ENCODE results near the gene VNN1.
"Not testable (repeated sequence)": the region's sequence is repeated elsewhere in the genome, so short reads cannot be mapped to it uniquely, and the experiment has no call there.

Gene VNN1

DNA sequence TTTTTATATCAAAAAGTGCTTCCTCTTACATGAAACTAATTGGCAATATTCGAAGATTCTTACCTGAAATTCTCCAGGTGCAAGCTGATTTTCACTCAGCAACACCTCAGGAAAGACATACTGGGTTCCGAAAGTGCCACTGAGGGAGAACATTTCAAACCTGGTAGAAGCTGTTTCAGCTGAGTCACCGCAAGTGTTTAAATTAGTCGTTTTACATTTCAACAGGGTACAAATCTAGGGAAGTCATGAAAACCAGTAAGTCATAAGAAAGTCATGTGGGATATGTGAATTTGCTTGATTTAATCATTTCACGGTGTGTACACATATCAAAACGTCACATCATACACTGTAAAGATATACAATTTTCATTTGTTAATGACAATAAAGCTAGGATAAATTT, 29.6 kb downstream of the VNN1 start:
- in situ Hi-C loops (cut with HindIII; ENCODE audit: low pct_ligation_motif_present, low pct_unique_long_range_greater_than_20kb, low sequenced_read_pairs), result no loop called here
- DNase-seq, result no peak

GRCh38 chr6:132683543-132683942, 30.3 kb downstream of the VNN1 start:
- in situ Hi-C loops (cut with HindIII; ENCODE audit: low pct_ligation_motif_present, low pct_unique_long_range_greater_than_20kb, low sequenced_read_pairs), result no loop called here
- DNase-seq, result no peak

DNA sequence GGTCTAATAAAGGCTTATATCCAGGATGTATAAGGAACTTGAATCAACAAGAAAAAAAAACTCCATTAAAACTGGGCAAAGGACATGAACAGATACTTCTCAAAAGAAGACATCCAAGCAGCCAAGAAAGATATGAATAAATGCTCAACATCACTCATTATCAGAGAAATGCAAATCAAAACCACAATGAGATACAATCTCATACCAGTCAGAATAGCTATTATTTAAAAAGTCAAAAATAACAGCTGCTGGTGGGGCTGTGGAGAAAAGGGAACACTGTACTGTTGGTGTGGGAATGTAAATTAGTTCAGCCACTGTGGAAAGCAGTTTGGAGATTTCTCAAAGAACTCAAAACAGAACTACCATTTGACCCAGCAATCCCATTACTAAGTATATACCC, 34.8 kb downstream of the VNN1 start:
- in situ Hi-C loops (cut with HindIII; ENCODE audit: low pct_ligation_motif_present, low pct_unique_long_range_greater_than_20kb, low sequenced_read_pairs); DNase-seq: not testable (repeated sequence)

GRCh38 chr6:132675749-132676148, 38.1 kb downstream of the VNN1 start:
- DNase-seq, result no peak
- in situ Hi-C loops (cut with HindIII; ENCODE audit: low pct_ligation_motif_present, low pct_unique_long_range_greater_than_20kb, low sequenced_read_pairs), result no loop called here

- in situ Hi-C loops (cut with HindIII; ENCODE audit: low pct_ligation_motif_present, low pct_unique_long_range_greater_than_20kb, low sequenced_read_pairs), result no loop called here
- no peak for DNase-seq
Observed at GRCh38 chr6:132675002-132675401, 38.9 kb downstream of the VNN1 start.

DNA sequence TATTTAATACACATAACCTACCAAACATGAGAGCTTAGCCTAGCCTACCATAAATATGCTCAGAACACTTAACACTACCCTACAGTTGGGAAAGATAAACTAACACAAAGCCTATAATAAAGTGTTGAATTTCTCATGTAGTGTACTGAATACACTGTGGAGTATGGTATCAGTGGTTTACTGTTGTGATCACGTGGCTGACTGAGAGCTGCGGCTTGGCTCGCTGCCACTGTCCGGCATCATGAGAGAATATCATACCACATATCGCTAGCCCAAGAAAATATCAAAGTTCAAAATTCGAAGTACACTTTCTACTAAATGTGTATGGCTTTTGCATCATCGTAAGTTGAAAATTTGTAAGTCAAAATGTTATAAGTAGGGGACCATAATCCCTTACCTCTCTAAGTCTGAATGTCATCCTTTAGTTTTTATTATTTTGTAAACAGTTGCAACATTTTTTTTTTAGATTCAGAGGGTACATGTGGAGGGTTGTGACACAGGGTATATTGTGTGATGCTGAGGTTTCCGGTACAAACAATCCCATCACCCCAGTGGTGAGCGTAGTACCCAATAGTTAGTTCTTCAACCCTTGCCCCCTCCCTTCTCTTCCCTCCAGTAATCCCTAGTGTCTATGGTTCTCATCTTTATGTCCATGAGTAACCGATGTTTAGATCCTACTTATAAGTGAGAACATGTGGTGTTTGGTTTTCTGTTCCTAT, 40.3 kb downstream of the VNN1 start:
- in situ Hi-C loops (cut with HindIII; ENCODE audit: low pct_ligation_motif_present, low pct_unique_long_range_greater_than_20kb, low sequenced_read_pairs), result no loop called here
- no peak for DNase-seq

DNA sequence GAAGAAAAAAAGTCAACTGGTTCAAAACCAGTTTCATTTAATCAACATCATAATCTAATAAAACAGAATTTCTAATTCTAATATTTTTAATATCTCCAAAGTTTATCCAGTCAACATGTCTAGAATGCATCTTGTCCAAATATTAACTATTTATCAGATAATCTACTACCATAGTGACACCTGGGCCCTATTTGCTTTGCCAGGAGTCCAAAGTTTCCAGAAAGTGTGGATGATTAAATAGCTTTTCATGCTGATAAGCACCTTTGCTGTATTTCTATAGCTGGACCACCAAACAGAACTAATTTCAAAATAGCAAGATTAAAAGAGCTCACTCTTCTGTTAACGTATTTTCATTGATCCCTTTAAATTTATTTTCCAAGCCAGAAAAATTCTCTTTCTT, 42.6 kb downstream of the VNN1 start:
- in situ Hi-C loops (cut with HindIII; ENCODE audit: low pct_ligation_motif_present, low pct_unique_long_range_greater_than_20kb, low sequenced_read_pairs), result no loop called here

GRCh38 chr6:132669690-132670291, 44.1 kb downstream of the VNN1 start:
- in situ Hi-C loops (cut with HindIII; ENCODE audit: low pct_ligation_motif_present, low pct_unique_long_range_greater_than_20kb, low sequenced_read_pairs), result no loop called here
- DNase-seq, result peak; percentile 72

More for the DNA sequence above, 42.6 kb downstream of the VNN1 start:
- DNase-seq, result no peak

DNA sequence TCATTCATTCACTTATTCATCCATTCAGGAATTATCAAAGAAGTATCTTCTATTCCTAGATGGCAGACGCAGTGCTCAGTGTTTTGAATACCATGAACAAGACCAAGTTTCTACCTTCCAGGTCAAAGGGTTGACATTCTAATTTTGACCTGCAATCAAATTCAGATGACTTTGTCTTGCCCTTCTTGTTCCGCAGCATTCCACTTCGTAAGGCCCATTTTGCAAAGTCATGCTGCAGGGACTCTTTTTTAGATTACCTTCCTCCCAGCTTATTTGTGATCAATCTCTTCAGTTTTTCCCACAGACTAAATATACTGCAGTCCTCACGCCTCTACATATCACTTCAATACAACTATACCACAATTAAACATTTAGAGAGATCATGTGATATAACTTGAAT, 47.7 kb downstream of the VNN1 start:
- DNase-seq, result no peak
- in situ Hi-C loops (cut with HindIII; ENCODE audit: low pct_ligation_motif_present, low pct_unique_long_range_greater_than_20kb, low sequenced_read_pairs), result no loop called here

DNA sequence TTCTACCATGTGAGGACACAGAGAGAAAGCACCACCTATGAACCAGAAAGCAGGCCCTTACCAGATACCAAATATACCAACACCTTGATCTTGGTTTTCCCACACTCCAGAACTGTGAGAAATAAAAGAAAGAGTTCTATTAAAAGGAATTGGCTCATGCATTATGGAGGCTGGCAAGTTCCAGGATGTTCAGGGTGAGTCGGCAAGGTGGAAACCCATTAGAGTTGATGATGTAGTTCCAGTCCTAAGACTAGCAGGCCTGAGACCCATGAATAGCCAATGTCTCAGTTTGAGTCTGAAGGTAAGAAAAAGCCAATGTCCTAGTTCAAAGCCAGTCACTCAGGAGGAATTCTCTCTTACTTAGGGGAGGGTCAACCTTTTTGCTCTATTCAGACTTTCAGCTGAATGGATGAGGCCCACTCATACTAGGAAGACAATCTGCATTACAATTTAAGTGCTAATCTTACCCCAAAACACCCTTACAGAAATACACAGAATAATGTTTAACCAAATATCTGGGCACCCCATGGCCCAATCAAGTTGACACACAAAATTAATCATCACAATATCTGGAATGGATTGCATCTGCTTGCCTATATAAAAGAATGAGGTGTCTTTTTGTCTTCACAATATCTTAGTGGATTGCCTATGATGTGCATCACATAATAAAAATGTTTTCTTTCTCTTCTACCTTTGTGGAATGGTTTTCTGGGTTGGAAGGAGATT, 49.4 kb downstream of the VNN1 start:
- in situ Hi-C loops (cut with HindIII; ENCODE audit: low pct_ligation_motif_present, low pct_unique_long_range_greater_than_20kb, low sequenced_read_pairs), result no loop called here
- no peak for DNase-seq

- DNase-seq, result no peak
- in situ Hi-C loops (cut with HindIII; ENCODE audit: low pct_ligation_motif_present, low pct_unique_long_range_greater_than_20kb, low sequenced_read_pairs), result no loop called here
Observed at GRCh38 chr6:132663661-132664060, 50.2 kb downstream of the VNN1 start.

DNA sequence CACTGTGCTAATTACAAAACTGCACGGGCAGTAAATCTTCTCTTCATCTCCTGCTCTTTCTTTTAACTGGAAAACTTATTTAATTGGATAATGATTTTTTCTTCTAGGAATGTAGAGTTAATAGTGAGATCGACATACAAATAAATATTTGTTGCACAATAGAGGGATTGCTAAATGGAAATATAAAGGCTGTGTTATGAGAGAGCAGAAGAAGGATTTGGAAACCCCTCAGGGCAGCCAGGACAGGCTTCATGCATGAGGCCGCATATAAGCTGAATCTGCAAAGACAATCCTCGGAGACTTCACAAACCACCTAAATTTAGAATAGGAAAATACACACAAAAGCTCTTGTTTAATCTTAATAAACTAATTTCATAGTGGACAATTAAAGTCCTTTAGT, 51.9 kb downstream of the VNN1 start:
- in situ Hi-C loops (cut with HindIII; ENCODE audit: low pct_ligation_motif_present, low pct_unique_long_range_greater_than_20kb, low sequenced_read_pairs), result no loop called here
- no peak for DNase-seq

GRCh38 chr6:132659082-132659481, 54.8 kb downstream of the VNN1 start, which contains the start of gene TAAR1:
Gene TAAR1 (minus strand): TSS chr6:132659182. CDS start chr6:132646003, 13,179 bp downstream.
- no peak for DNase-seq

GRCh38 chr6:132651062-132651461, 62.8 kb downstream of the VNN1 start:
- no peak for DNase-seq
- in situ Hi-C loops (cut with HindIII; ENCODE audit: low pct_ligation_motif_present, low pct_unique_long_range_greater_than_20kb, low sequenced_read_pairs), result no loop called here

More at GRCh38 chr6:132659082-132659481, 54.8 kb downstream of the VNN1 start, which contains the start of gene TAAR1:
- in situ Hi-C loops (cut with HindIII; ENCODE audit: low pct_ligation_motif_present, low pct_unique_long_range_greater_than_20kb, low sequenced_read_pairs), result no loop called here

DNA sequence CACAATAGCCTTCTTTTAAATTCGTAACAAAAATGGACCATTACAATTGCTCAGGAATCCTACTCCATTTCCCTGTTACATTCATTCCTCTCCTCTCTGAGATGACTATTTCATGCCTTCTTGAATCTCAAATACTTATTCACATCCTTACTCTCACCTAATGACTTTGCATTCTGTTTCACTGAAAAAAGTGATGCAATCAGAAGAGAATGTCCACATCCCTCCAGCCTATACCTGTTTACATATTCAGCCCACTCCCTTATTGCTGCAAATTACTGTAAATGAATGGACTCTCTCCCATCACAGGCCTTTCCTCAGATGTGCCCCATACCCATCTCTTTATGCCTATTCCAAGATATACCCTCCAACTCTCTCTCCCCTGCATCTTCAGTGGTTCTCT, 63.4 kb downstream of the VNN1 start:
- DNase-seq, result no peak
- in situ Hi-C loops (cut with HindIII; ENCODE audit: low pct_ligation_motif_present, low pct_unique_long_range_greater_than_20kb, low sequenced_read_pairs), result no loop called here

- no peak for DNase-seq
- in situ Hi-C loops (cut with HindIII; ENCODE audit: low pct_ligation_motif_present, low pct_unique_long_range_greater_than_20kb, low sequenced_read_pairs), result no loop called here
Observed at GRCh38 chr6:132648828-132649227, 65.0 kb downstream of the VNN1 start.

DNA sequence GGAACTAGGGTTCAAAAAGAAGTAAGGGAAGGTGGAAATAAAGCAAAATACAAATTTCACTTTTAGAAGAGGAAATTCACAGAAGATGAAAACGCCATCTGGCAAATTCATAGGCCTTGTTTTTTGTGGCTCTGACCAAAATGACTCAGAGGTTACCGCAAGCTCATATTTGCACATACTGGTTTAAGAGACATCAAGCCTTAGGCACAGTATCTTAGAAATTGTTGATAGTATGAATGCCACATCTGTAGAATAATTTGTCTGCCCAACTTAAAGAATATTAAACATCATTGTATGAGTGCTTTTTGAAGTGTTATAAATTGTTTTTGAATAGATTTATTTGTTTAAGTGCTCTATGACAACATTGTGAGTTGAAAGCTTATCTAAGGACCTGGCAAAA, 65.5 kb downstream of the VNN1 start:
- no peak for DNase-seq
- in situ Hi-C loops (cut with HindIII; ENCODE audit: low pct_ligation_motif_present, low pct_unique_long_range_greater_than_20kb, low sequenced_read_pairs), result no loop called here

- in situ Hi-C loops (cut with HindIII; ENCODE audit: low pct_ligation_motif_present, low pct_unique_long_range_greater_than_20kb, low sequenced_read_pairs), result no loop called here
- DNase-seq, result no peak
Observed at GRCh38 chr6:132643547-132643946, 70.3 kb downstream of the VNN1 start.

DNA sequence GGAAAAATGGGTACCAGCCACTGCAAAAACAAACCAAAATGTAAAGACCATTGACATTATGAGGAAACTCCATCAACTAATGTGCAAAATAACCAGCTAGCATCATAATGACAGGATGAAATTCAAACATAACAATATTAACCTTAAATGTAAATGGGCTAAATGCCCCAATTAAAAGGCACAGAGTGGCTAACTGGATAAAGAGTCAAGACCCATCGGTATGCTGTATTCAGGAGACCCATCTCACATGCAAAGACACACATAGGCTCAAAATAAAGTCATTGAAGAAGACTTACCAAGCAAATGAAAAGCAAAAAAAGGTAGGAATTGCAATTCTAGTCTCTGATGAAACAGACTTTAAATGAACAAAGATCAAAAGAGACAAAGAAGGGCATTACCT, 76.7 kb downstream of the VNN1 start:
- DNase-seq; in situ Hi-C loops (cut with HindIII; ENCODE audit: low pct_ligation_motif_present, low pct_unique_long_range_greater_than_20kb, low sequenced_read_pairs): not testable (repeated sequence)

GRCh38 chr6:132635906-132636305, 77.9 kb downstream of the VNN1 start:
- DNase-seq; in situ Hi-C loops (cut with HindIII; ENCODE audit: low pct_ligation_motif_present, low pct_unique_long_range_greater_than_20kb, low sequenced_read_pairs): not testable (repeated sequence)

All from ACHN (cell line).